NCI-H1436 treated with DMSO at 0.1 percent for 48 hours (cell line): ENCODE measurements around the gene NUP62.
"Not testable (repeated sequence)": the region's sequence is repeated elsewhere in the genome, so short reads cannot be mapped to it uniquely, and the experiment has no call there.

Experiments used
- DNase-seq: peaks from one replicate; lab custom pipeline; 2025; lab: John Stamatoyannopoulos, UW

NUP62 gene

GRCh38 chr19:49924881-49925210, 4.5 kb downstream of the NUP62 start:
- not testable (repeated sequence) for DNase-seq

GRCh38 chr19:49924004-49924880, 5.1 kb downstream of the NUP62 start:
- peak; percentile 60 for DNase-seq

- no peak for DNase-seq
These were observed 6.0 kb downstream of the NUP62 start for GRCh38 chr19:49923055-49924003.

- DNase-seq: no peak
These were observed 7.2 kb downstream of the NUP62 start for GRCh38 chr19:49921871-49922795.

GRCh38 chr19:49920624-49921363, 8.5 kb downstream of the NUP62 start:
- DNase-seq: peak; percentile 87

- no peak for DNase-seq
These were observed 11.2 kb downstream of the NUP62 start for GRCh38 chr19:49918089-49918488.

GRCh38 chr19:49916839-49917733, 12.2 kb downstream of the NUP62 start:
- no peak for DNase-seq

GRCh38 chr19:49915271-49915670, 14.0 kb downstream of the NUP62 start:
- no peak for DNase-seq

GRCh38 chr19:49913720-49914119, 15.6 kb downstream of the NUP62 start:
- DNase-seq: no peak

- no peak for DNase-seq
These were observed 16.2 kb downstream of the NUP62 start for GRCh38 chr19:49912965-49913685.

GRCh38 chr19:49911381-49912145, 17.7 kb downstream of the NUP62 start:
- no peak for DNase-seq

GRCh38 chr19:49910179-49910578, 19.1 kb downstream of the NUP62 start:
- DNase-seq: no peak

- no peak for DNase-seq
These were observed 20.6 kb downstream of the NUP62 start for GRCh38 chr19:49908480-49909420.

GRCh38 chr19:49907745-49908446, 21.4 kb downstream of the NUP62 start:
- DNase-seq: no peak

- DNase-seq: no peak
These were observed 22.3 kb downstream of the NUP62 start for GRCh38 chr19:49906879-49907564.

- DNase-seq: no peak
These were observed 25.2 kb downstream of the NUP62 start for GRCh38 chr19:49904136-49904535.
